BE2C (cell line): Measurements from ENCODE around the gene BAD.
A peak's percentile ranks its signal among the peaks of the same experiment; 100 is the strongest.

Source experiments
- DNase-seq: peaks from one replicate; pipeline ENCODE4 v3.0.0-alpha.2; 2020
- H3K27me3 ChIP-seq: fragments of 250-450 bp; sonication (Bioruptor Pico); 2 replicates; pipeline ENCODE4 v1.5.1; 2020; ENCODE audit warnings: mild to moderate bottlenecking
- H3K36me3 ChIP-seq: fragments of 250-450 bp; sonication (Bioruptor Pico); 2 replicates; pipeline ENCODE4 v1.5.1; 2020; ENCODE audit warnings: mild to moderate bottlenecking
- H3K4me1 ChIP-seq: fragments of 250-450 bp; sonication (Bioruptor Pico); 2 replicates; pipeline ENCODE4 v1.5.1; 2020
- H3K4me3 ChIP-seq: 2 replicates; pipeline ENCODE4 v1.5.1; 2011; ENCODE audit warnings: low read depth, low read length
- H3K9me3 ChIP-seq: fragments of 250-450 bp; sonication (Bioruptor Pico); 2 replicates; pipeline ENCODE4 v1.5.1; 2020
- TF ChIP-seq, protein P1 (sequence below): IDR thresholded peaks from 2 replicates; pipeline ENCODE4 v1.5.1; 2012; ENCODE audit warnings: mild to moderate bottlenecking, low read depth, low read length

BAD gene

DNA sequence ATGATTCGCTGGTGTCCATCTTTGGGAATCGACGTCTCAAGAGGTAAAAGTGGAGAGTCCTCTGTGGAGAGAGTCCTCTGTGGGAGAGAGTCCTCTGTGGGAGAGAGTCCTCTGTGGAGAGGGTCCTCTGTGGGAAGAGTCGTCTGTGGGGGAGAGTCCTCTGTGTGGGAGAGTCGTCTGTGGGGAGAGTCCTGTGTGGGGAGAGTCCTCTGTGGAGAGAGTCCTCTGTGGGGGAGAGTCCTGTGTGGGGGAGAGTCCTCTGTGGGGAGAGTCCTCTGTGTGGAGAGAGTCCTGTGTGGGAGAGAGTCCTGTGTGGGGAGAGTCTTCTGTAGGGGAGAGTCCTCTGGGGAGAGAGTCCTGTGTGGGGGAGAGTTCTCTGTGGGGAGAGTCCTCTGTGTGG lies 36.6 kb upstream of the BAD start:
- H3K4me1 ChIP-seq, result no peaks in the 10 kb centered on the region
- no peak for DNase-seq
- H3K27me3 ChIP-seq, result no peaks in the 10 kb centered on the region
- H3K4me3 ChIP-seq, result no peak overlapping the region
- no peaks in the 10 kb centered on the region for H3K36me3 ChIP-seq
- TF ChIP-seq, protein P1, sequence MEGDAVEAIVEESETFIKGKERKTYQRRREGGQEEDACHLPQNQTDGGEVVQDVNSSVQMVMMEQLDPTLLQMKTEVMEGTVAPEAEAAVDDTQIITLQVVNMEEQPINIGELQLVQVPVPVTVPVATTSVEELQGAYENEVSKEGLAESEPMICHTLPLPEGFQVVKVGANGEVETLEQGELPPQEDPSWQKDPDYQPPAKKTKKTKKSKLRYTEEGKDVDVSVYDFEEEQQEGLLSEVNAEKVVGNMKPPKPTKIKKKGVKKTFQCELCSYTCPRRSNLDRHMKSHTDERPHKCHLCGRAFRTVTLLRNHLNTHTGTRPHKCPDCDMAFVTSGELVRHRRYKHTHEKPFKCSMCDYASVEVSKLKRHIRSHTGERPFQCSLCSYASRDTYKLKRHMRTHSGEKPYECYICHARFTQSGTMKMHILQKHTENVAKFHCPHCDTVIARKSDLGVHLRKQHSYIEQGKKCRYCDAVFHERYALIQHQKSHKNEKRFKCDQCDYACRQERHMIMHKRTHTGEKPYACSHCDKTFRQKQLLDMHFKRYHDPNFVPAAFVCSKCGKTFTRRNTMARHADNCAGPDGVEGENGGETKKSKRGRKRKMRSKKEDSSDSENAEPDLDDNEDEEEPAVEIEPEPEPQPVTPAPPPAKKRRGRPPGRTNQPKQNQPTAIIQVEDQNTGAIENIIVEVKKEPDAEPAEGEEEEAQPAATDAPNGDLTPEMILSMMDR, result no peak
- no peaks in the 10 kb centered on the region for H3K9me3 ChIP-seq

DNA sequence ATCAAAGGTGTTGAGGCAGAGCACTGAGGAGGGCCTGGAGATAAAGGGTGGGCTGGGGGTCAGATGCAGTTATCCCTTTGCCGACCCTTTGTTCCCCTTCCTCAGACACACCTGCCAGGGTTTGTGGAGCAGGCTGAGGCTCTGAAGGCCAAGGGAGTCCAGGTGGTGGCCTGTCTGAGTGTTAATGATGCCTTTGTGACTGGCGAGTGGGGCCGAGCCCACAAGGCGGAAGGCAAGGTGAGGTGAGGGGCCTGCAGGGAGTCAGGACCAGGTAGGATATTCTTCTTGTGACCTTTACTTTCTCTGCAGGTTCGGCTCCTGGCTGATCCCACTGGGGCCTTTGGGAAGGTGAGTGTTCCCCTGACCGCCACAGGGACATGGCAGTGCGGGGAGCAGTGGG lies 36.1 kb upstream of the BAD start:
- no peak overlapping the region for H3K4me3 ChIP-seq
- TF ChIP-seq, protein P1, result no peak
- H3K36me3 ChIP-seq, result no peaks in the 10 kb centered on the region
- H3K4me1 ChIP-seq, result no peaks in the 10 kb centered on the region
- no peaks in the 10 kb centered on the region for H3K9me3 ChIP-seq
- H3K27me3 ChIP-seq, result no peaks in the 10 kb centered on the region
- no peak for DNase-seq

GRCh38 chr11:64318766-64319761 lies 34.6 kb upstream of the BAD start:
- Histone ChIP-seq H3K4me1 (no peaks in the 10 kb centered on the region), H3K27me3 (no peaks in the 10 kb centered on the region), H3K9me3 (no peaks in the 10 kb centered on the region), H3K4me3 (peak overlapping the region; percentile 78), H3K36me3 (0 out of 2 replicates have a peak, but pooled peaks cover 6% of the 10 kb centered on the region)
- no peak for DNase-seq
- TF ChIP-seq, protein P1, result no peak

DNA sequence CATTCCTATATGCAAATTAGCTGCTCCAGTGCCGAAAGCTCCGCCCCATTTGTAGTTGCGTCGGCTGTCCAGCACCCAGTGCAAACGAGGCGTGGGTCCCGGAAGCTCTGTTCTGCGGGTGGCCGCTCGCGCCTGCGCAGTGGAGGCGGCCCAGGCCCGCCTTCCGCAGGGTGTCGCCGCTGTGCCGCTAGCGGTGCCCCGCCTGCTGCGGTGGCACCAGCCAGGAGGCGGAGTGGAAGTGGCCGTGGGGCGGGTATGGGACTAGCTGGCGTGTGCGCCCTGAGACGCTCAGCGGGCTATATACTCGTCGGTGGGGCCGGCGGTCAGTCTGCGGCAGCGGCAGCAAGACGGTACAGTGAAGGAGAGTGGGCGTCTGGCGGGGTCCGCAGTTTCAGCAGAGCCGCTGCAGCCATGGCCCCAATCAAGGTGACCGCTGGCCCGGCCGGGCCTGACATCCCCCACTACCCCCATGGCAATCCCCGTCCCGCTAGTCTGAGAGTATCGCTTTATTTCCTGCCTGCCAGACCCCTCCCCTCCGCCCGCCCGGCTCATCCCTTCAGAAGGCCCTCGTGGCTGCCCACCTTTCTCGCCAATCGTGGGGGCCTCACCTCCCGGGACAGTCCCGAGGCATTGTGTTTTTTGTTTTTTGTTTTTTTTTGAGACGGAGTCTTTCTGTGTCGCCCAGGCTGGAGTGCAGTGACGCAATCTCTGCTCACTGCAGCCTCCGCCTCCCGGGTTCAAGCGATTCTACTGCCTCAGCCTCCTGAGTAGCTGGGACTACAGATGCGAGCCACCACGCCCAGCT lies 33.7 kb upstream of the BAD start, which contains the start of gene PRDX5:
Gene PRDX5, plus strand, starts transcription at position 161 of the 805 bp plus-strand sequence. Its CDS starts 95 bp downstream, at position 256.
- H3K4me3 ChIP-seq, result peak within 1 kb of the TSS; percentile 78
- DNase-seq, result peak; percentile 92
- H3K27me3 ChIP-seq, result no peaks in the 10 kb centered on the region
- TF ChIP-seq, protein P1, result 0 out of 2 replicates have a peak, but pooled peaks have one; percentile 14
- 0 out of 2 replicates have a peak, but pooled peaks cover 6% of the 10 kb centered on the region for H3K36me3 ChIP-seq
- H3K4me1 ChIP-seq, result no peaks in the 10 kb centered on the region
- H3K9me3 ChIP-seq, result no peaks in the 10 kb centered on the region

- no peaks in the 10 kb centered on the region for H3K9me3 ChIP-seq
- 0 out of 2 replicates have a peak, but pooled peaks cover 6% of the 10 kb centered on the region for H3K36me3 ChIP-seq
- TF ChIP-seq, protein P1, result no peak
- peak within 1 kb of the TSS; percentile 78 for H3K4me3 ChIP-seq
- H3K27me3 ChIP-seq, result no peaks in the 10 kb centered on the region
- peak; percentile 85 for DNase-seq
- H3K4me1 ChIP-seq, result no peaks in the 10 kb centered on the region
These were observed 33.0 kb upstream of the BAD start, which contains the start of gene TRMT112 for GRCh38 chr11:64317325-64317960. TRMT112 (minus strand) TSS chr11:64317559; CDS start chr11:64317526, 33 bp downstream.
